ENCODE measurements around the gene CEP192. TPM values are rescaled to one million over a fixed set of nuclear protein-coding genes. Genes with fewer than 3 reads are reported as not detected.

The CEP192 gene
- total and polyA plus RNA-seq, 2 experiments from 2014 or later = 8.4 to 26.3 TPM

GRCh38 chr18:13043066-13043465 is 51.9 kb downstream of the CEP192 start:
- H3K36me3 ChIP-seq = peaks cover 10% of the 10 kb centered on the region
- TF ChIP-seq CTCF (IDR thresholded peaks at IDR 0.05; ENCODE audit: low read depth, low read length) = no peak
- no peaks in the 10 kb centered on the region for H3K9me3 ChIP-seq (ENCODE audit: low read depth)
- no peak overlapping the region for H3K4me3 ChIP-seq
- no peaks in the 10 kb centered on the region for H3K27me3 ChIP-seq
- no peak for DNase-seq (ENCODE audit: low read depth in 1 of 2, low spot score in 1 of 2)
- no peaks in the 10 kb centered on the region for H3K4me1 ChIP-seq (ENCODE audit: low read depth)
- H3K27ac ChIP-seq = no peak overlapping the region

- no peaks in the 10 kb centered on the region for H3K27me3 ChIP-seq
- H3K27ac ChIP-seq = no peak overlapping the region
- H3K9me3 ChIP-seq (ENCODE audit: low read depth) = no peaks in the 10 kb centered on the region
- DNase-seq (ENCODE audit: low read depth in 1 of 2, low spot score in 1 of 2) = no peak
- peaks cover 16% of the 10 kb centered on the region for H3K36me3 ChIP-seq
- H3K4me3 ChIP-seq = no peak overlapping the region
- TF ChIP-seq CTCF (IDR thresholded peaks at IDR 0.05; ENCODE audit: low read depth, low read length) = no peak
- no peaks in the 10 kb centered on the region for H3K4me1 ChIP-seq (ENCODE audit: low read depth)
Observed at GRCh38 chr18:13048061-13048595, 57.0 kb downstream of the CEP192 start.

GRCh38 chr18:13051159-13051558 is 60.0 kb downstream of the CEP192 start:
- Histone ChIP-seq H3K36me3 (peaks cover 24% of the 10 kb centered on the region), H3K9me3 (ENCODE audit: low read depth) (no peaks in the 10 kb centered on the region), H3K4me3 (no peak overlapping the region), H3K27me3 (no peaks in the 10 kb centered on the region), H3K27ac (no peak overlapping the region), H3K4me1 (ENCODE audit: low read depth) (no peaks in the 10 kb centered on the region)
- no peak for TF ChIP-seq CTCF (IDR thresholded peaks at IDR 0.05; ENCODE audit: low read depth, low read length)
- DNase-seq (ENCODE audit: low read depth in 1 of 2, low spot score in 1 of 2) = peak in 1 of 2 donors; percentile 3

- Histone ChIP-seq H3K4me1 (ENCODE audit: low read depth) (no peaks in the 10 kb centered on the region), H3K4me3 (no peak overlapping the region), H3K27me3 (no peaks in the 10 kb centered on the region), H3K9me3 (ENCODE audit: low read depth) (no peaks in the 10 kb centered on the region), H3K27ac (no peak overlapping the region), H3K36me3 (peaks cover 28% of the 10 kb centered on the region)
- TF ChIP-seq CTCF (IDR thresholded peaks at IDR 0.05; ENCODE audit: low read depth, low read length) = no peak
- DNase-seq (ENCODE audit: low read depth in 1 of 2, low spot score in 1 of 2) = no peak
Observed at GRCh38 chr18:13051950-13052349, 60.8 kb downstream of the CEP192 start.

- no peak for DNase-seq (ENCODE audit: low read depth in 1 of 2, low spot score in 1 of 2)
- peaks cover 21% of the 10 kb centered on the region for H3K36me3 ChIP-seq
- TF ChIP-seq CTCF (IDR thresholded peaks at IDR 0.05; ENCODE audit: low read depth, low read length) = no peak
- no peaks in the 10 kb centered on the region for H3K9me3 ChIP-seq (ENCODE audit: low read depth)
- no peak overlapping the region for H3K4me3 ChIP-seq
- H3K4me1 ChIP-seq (ENCODE audit: low read depth) = no peaks in the 10 kb centered on the region
- H3K27me3 ChIP-seq = no peaks in the 10 kb centered on the region
- H3K27ac ChIP-seq = no peak overlapping the region
Observed at GRCh38 chr18:13054336-13054735, 63.2 kb downstream of the CEP192 start.
